GM21737 (cell line): ENCODE data around the gene FAM151B.
"Not testable (repeated sequence)": the region's sequence is repeated elsewhere in the genome, so short reads cannot be mapped to it uniquely, and the experiment has no call there.

Experiments used
- ATAC-seq: cut with Tn5 transposase; IDR thresholded peaks from one replicate; pipeline ENCODE4 v1.9.1; 2021; ENCODE audit warnings: mild to moderate bottlenecking, moderate library complexity; ENCODE audit not compliant: unreplicated experiment

Gene FAM151B

DNA sequence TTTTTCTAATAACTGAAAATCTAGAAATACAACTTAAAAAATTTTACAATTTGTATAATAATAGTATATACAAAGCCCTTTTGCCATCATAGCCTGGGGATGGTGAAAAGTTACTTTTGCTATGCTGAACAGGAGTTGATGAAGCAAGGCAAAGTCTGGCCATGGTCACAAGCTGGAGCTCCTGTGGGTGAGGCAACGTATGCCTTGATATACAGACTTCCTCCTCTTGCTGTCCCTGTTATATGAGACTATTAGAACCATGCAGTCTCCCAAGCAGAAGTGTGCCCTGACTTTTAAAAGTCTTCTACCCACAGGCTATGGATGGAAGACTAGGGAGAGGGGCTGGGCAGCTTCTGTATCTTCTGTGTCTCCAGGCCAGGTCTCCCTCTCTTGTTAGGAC lies 15.7 kb downstream of the FAM151B start:
- ATAC-seq: no peak

DNA sequence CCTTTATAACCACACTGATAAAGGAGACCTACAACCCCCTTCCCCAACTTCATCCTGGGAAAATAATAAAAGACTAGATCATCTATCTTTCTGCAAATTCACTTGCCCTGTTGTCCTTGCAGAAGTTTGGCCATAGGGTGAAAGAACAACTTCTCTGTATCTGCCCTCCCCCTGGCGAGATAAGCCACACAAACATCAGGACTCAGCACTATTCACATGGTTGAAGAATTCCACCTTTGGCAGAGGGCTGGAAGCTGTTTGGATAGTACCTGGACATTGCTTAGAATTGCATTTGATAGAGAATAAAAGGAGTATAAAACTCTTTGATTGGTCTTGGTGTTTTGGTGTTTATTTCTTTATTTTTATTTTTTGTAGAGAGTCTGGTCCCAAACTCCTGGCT lies 16.9 kb downstream of the FAM151B start:
- ATAC-seq: no peak

DNA sequence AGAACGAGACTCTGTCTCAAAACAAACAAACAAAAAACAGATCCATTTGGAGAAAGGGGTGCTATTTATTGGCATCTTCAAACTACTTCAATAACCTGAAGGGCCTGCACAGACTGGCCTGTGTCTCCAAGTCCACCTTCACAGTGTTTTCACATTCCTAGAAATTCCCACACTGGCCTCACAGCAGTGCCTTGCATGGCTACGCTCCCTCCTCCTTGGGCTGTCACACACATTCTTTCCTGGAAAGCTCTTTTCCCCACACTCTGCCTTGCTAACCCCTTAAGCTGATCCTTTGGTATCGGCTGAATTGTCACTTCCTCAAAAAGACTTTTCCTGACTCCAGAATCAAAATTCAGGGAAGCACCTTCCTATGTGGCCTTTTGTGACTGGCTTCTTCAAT lies 19.8 kb downstream of the FAM151B start:
- ATAC-seq: no peak

DNA sequence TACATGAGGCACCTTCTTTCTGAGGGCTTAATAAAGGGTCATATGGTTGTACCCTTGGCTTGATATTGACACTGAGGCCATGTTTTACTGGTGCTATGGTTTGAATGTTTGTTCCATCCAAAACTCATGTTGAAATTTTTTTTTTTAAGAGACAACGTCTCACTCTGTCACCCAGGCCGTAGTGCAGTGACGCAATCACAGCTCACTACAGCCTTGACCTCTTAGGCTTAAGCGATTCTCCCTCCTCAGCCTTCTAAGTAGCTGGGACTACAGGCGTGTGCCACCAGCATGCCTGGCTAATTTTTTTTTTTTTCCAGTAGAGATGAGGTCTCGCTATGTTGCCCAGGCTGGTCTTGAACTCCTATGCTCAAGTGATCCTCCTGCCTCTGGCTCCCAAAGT lies 20.9 kb downstream of the FAM151B start:
- no peak for ATAC-seq

DNA sequence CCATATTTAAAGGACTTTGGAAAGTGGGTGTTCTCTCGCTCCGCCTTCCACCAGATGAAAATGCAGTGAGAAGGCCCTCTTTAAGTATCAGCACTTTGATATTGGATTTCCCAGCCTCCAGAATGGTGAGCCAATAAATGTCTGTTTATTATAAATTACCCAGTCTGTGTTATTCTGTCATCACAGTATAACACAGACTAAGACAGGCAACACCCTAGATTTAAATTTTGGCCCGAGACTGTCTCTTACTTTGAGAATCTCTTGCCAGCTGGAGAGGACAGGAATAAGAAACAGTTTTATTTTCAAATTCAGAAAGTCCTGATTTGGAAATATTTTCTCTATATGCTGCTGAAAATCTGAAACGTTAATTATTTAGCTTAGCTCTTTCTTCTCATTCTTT lies 21.5 kb downstream of the FAM151B start:
- no peak for ATAC-seq

DNA sequence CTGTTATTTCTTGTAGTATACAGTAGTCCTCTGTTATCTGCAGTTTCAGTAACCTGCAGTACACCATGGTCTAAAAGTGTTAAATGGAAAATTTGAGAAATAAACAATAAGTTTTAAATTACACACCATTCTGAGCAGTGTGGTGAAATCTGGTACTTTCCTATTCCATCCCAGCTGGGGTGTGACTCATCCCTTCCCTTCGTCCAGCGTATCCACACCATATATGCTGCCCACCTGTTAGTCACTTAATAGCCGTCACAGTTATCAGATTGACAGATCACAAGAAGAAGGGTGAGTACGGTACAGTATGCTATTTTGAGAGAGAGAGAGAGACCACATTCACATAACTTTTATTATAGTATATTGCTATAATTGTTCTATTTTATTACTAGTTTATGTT lies 28.9 kb downstream of the FAM151B start:
- ATAC-seq: no peak

DNA sequence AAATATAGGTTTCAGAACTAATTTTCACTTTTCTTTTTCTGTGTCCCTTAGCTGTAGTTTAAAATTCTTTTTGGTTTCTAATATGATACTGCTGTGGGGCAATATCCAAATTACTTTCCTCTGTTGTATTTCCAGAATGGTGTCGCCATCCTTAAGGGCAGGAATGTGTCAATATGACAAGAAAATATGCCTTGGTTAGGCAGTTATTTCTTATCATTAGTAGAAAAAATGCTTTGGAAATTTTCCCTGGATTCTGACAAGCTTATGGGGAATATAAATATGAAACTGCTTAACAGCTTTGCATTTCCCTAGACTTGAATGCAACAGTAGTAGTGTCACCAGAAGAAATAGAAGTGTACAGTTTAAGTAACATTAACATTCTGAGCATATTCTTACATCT lies 52.8 kb downstream of the FAM151B start:
- ATAC-seq: no peak

DNA sequence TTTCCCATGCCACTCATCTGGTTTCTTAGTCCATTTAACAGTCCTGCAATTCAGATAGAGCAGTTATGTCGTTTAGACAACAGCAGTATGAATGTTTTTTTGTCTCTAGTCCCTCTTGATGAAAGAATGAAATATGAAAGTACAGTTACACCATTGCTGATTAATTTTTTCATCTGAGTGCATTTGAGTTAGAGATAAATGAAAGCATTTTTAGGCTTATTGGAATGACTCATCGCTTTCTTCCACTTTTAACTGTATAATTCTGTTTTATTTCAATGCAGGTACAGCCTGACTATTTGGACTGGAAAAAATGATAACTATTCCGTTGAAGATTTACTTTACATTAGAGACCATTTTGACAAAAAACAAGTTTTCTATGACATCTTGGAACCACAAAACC lies 53.5 kb downstream of the FAM151B start:
- ATAC-seq: no peak

DNA sequence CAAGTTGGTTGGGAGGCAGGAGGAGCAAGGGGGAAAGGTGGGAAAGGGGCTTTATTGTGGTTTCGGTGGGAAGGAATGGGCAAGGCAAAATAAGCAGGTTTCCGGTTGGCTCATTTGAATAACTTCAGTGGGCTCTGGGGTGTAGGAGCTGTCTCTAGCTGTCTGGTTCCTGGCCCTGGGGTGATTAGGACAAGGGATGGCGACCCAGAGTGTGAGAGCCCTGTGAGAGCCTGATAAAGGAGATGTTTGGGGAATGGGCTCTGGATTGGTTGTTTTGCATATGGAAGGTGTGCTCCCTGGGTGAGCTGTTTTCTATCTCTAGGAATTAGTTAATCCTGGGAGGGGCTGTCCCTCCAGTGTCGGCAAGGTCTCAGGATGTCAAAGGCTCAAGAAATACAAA lies 66.7 kb downstream of the FAM151B start:
- no peak for ATAC-seq

DNA sequence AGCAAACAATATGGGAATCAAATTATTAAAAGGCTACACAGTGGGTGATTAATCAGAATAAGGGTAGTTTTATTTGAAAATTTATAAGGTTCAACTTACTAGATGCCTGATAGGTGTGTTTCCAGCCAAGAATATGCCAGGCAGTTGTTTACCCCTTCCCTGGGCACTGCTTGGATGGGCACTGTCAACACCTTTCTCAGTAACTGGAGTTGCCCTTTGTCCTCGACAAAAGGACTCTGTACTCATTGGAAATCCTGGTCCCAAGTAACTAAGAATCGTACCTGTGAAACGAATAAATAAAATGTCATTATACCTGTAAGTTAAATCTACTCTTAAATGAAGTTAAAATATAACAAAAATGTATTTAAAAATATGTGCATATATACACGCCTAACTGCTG lies 67.2 kb downstream of the FAM151B start:
- no peak for ATAC-seq

DNA sequence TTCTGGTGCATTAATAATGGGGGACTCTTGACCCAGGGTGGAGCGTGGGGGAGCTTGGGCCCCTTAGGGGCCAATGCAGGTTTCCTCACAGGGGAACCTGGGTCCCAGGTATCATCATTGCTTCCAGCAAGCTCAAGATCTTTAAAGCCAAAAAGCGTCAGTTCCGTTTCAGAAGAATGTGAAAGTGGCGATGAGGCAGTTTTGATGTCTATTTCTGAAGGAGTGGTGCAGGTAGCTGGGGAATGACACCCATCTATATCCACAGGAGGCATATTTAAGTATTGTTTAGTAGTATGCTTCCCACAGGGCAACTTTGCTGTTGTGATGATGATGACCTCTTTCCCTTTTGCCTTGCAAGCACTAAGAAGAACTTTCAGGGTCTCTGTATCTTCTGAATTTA lies 71.3 kb downstream of the FAM151B start:
- no peak for ATAC-seq

DNA sequence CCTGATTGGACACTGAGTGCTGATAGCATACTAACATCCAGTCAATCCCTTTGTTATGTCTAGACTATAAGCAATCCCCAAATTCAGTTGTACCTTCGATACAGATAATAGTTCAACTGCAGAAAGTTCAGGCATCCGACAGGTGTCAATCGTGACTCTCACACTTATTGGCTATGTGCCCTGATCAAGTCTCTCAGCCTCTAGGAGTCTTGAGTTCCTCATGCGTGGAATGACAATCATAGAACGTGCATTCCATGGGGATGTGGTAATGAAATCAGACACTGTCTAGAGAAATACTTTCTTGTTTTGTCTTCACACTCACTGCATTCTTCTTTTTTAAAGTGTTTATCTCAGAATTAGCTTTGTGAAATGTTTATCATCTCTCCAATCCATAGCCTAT lies 77.4 kb downstream of the FAM151B start:
- ATAC-seq: no peak

DNA sequence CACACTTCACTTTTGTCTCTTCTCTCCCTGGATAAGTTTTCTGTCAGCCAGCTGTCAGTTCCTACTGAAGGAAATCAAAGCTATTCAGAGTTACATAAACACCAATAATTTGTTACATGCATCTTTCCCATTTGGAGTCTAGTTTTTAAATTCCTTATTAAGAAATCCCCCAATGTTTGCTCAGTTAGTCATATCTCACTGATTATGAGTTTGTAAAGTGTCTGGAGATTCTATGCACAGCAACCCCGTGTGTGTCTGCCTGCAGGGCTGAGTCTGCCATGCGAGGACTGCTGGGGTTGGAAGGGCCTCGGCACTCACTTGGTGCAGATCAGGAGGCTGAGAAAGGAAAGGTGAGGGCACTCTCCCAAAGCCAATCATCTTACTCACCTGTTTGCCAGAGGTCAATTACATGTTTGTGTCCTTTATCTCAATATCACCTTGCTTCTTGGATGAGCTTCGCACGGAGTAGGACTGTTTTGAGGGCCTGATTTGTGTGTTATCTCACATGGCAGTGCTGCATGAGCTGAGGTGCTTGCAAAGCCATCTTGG lies 78.9 kb downstream of the FAM151B start:
- no peak for ATAC-seq

DNA sequence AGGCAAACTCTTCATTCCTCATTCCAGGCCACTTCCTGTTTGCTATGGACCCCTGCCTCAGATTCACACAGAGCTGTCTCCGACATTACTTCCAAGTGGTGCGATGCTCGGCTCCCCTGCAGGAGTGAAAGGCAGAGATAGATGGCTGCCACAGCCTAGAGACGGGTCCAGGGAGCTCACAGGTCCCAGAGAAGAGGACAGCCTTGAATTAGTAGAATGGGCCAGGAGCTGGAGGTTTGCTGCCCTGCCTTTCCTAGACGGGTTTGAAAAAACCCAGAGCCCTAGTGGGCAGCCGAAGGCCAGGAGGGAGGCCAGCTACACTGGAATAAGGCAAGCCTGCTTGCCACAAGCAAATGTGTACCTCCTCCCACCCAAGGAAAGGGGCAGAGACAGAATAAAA lies 80.4 kb downstream of the FAM151B start:
- ATAC-seq: no peak

DNA sequence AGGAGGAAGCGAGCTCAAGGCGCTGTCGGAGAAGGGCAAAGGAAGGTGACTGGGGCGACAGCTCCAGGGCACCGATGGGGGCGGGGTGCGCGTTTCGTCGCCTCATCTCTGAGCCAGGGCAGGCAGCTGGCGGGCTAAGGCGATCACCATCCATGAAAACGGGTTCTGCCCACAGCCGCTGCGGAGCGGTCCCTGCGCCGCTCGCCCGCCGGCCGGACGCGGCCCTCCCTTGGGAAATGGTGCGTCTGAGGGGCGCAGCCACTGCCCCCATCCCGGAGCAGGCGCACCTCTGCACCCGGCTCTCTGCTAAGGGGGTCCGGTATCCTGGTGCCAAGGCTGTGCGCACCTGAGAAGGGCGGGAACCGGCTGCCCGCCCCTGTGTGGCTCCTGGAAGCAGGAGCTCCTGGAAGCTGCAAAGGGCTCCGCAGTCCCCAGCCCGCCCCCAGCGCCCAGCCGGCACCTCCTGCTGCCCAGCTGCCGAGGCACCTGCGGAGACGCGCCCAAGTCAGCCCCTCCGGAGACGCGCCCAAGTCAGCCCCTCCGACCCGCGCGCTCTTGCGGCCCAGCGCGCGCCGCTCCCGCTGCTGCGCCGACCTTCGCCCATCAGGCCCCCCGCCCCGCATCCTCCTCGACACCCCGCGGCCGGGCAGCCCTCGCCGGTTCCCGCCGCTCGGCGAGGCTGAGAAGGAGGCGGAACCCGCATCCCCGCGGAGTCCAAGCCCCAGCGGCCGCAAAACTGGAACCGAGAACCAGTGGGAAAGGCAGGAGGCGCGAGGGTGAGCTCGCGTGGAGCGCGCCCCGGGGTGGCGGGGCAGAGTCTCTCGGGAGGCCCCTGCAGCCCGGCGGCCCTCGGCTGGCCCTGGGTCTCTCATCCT lies 81.4 kb downstream of the FAM151B start:
- ATAC-seq: no peak

DNA sequence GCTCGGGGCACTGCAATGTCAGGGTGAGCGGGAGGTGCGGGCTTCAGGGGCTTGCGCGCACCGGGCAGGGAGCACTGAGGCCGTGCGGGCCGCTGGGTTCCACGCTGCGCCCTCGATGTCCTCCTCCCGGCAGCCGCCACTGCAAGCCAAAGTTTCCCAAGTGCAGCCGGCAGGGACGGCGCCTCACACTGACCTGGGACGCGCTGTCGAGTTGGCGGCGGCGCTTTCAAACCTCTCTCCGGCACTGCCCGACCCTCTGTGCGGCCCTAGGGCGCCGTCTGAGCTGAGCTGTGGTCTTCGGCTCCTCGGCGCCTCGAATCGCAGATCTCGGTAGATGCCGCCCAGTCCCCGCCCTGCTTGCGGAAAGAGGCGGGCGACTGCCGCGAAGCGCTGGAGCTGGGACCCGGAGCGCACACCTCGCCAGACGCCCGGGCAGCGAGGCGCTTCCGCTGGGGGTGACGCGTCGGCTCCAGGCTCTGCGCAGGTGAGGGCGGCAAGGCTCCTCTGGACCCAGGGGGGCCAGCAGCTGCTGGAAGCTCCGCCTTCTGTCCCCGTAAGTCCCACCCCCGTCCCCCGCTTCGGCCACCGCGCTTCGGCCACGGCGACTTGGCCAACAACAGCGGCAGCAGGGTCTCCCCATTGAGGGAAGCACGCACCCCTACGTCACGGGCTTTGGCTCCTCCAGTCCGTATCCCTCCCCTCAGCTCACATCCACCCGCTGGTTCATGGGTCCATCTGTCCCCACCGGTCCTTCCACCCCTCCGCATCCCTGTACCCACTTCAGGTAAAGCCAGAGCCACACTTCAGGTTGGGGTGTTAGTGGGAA lies 82.3 kb downstream of the FAM151B start, which contains the start of gene ANKRD34B:
Gene ANKRD34B, minus strand, starts transcription at position 320 of the 826 bp plus-strand sequence. CDS start 10,261 bp downstream, outside the sequence.
- ATAC-seq: no peak

DNA sequence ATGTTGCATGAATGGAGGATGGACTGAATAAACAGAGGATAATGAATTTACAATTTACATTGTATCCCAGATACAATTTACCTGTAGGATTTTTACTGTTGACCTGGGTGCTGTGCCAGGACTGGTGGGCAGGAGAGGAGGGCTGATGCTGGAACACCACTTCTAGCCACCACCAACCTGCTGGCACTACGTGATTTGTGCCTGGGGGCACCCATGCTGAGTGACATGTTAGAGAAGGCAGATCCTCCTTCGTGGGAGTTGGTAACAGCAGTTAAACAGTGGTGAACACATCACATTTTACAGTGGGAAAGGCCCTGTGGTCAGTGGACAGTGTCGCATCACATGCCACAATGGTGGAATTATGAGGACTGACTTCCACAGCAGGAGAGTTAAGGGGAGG lies 85.2 kb downstream of the FAM151B start:
- no peak for ATAC-seq

DNA sequence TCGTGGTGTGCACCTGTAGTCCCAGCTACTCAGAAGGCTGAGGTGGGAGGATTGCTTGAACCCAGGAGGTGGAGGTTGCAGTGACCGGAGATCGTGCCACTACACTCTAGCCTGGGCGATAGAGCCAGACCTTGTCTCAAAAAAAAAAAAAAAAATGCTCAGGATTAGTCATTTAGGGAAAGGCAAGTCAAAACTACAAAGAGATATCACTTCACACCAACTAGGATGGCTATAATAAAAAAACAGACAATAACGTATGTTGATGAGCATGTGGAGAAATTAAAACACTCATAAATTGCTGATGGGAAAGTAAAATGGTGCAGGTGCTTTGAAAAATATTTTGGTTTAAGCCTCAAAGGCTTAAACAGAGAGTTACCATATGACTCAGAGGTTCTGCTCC lies 88.5 kb downstream of the FAM151B start:
- ATAC-seq: no peak

DNA sequence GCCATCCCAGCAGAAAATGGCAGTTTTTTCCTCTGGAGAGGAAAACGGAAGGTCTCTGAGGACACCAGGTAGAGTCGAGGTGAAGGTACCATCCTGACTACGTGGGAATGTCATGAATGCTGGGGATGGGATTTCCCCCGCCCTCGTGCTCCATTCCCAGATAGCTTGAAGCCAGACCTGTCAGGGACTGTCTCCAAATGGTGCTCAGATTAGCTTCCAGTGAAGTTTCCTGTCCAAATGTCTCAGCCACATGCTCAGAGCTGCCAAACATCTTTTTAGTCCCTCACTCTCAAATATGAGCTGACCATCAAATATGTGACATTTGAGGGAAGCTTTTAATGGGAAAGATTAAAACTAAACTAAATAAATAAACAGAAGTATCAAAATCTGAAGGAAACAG lies 89.8 kb downstream of the FAM151B start:
- no peak for ATAC-seq

DNA sequence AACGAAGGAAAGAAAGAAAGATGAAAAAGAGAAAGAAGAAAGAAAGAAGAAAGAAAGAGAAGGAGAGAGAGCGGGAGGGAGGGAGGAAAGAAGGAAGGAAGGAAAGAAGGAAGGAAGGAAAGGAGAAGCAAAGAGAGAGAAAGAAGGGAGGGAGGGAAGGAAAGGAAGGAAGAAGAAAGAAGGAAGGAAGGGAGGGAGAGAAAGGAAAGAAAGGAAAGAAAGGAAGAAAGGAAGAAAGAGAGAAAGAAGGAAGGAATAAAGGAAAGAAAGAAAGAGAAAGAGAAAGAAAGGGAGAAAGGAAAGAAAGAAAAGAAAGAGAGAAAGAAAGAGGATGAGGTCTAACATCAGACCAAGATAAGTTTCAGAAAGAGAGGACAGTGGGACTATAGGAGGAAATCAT lies 91.2 kb downstream of the FAM151B start:
- ATAC-seq: no peak

DNA sequence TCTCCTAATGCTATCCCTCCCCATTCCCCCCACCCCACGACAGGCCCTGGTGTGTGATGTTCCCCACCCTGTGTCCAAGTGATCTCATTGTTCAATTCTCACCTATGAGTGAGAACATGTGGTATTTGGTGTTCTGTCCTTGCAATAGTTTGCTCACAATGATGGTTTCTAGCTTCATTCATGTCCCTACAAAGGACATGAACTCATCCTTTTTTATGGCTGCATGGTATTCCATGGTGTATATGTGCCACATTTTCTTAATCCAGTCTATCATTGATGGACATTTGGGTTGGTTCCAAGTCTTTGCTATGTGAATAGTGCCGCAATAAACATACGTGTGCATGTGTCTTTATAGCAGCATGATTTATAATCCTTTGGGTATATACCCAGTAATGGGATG lies 92.4 kb downstream of the FAM151B start:
- ATAC-seq: not testable (repeated sequence)

DNA sequence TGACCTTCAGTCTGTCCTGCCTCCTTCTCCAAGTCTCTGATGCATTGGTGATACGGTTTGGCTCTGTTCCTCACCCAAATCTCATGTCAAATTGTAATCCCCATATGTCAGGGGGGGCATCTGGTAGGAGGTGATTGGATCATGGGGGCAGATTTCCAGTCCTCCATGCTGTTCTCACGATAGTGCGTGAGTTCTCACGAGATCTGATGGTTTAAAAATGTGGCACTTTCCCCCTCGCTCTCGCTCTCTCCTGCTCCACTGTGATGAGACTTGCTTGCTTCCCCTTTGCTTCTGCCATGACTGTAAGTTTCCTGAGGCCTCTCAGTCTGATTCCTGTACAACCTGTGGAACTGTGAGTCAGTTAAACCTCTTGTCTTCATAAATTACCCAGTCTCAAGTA lies 96.9 kb downstream of the FAM151B start:
- no peak for ATAC-seq
